ENCODE results near the gene CYP1A2. TPM values are rescaled to one million over a fixed set of nuclear protein-coding genes. Genes with fewer than 3 reads are reported as not detected.

Gene CYP1A2
- total RNA-seq, 1 experiment from 2014 or later: not detected

DNA sequence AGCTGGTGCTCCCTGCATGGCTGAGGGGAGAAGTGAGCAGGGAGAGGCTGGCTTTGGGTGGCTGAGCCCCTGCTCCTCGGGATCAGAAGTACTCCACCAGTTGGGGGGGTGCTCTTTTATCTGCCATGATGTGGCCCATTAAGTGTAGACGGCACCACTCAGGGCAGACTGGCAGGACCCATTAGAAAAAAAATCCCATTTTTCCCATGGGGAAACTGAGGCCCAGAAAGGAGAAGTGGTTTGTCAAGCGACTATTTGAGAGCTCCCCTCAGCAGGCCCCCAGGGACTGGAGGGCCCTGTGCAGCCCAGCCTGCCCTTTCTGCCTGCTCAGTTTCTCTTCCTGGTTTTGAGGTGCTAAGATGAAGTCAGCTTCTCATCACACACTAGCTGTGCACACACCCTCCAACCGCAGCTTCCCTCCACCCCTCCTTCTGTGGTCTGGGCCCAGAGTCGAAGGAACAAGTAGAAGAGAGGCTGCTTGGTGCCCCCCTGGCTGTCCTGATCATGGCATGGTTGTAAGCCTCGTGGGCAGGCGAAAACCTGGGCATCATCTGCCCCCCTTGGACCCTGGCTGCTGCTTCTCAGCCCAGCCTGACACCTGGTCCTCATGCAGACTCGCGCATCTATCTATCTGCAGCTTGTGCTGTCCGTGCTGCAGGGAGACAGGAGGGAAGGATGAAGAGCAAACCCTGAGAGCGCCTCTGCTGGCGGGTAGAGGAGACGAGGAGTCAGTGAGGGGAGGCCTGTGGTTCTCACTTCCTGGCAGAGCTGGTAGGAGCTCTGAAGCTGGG lies 38.8 kb downstream of the CYP1A2 start:
- H3K79me2 ChIP-seq (ENCODE audit: insufficient read depth, low read length): no peaks in the 10 kb centered on the region
- H2AFZ ChIP-seq (ENCODE audit: low read length): no peak overlapping the region
- H3K4ac ChIP-seq (ENCODE audit: low read depth, low read length): no peak overlapping the region
- peaks cover 4% of the 10 kb centered on the region for H3K23me2 ChIP-seq (ENCODE audit: insufficient read length, low read depth, low read length, poor library complexity, severe bottlenecking)
- no peak overlapping the region for H2AK5ac ChIP-seq (ENCODE audit: insufficient read length, low read length)
- peak; percentile 89 for DNase-seq
- Mint-ChIP-seq H3K27ac (peak overlapping the region in 2 of 3 experiments; percentile 48 to 63; a peak in 1 of 7 replicates), H3K9me3 (no peaks in the 10 kb centered on the region; a peak in 1 of 5 replicates), H3K4me3 (peak overlapping the region in 1 of 2 experiments; percentile 54; a peak in 1 of 5 replicates), H3K36me3 (ENCODE audit: insufficient read depth in 1 of 3, low read depth in 3 of 3) (peaks cover 0 to 5% (median 4%) of the 10 kb centered on the region in 3 experiments; a peak in 4 of 7 replicates), H3K27me3 (ENCODE audit: low read depth) (no peaks in the 10 kb centered on the region; the same call in 1 of the 2 replicates), H3K4me1 (peaks cover 39 to 47% of the 10 kb centered on the region in 2 experiments)
- H3K79me1 ChIP-seq (ENCODE audit: insufficient read depth, low read depth, low read length, poor library complexity, severe bottlenecking): no peaks in the 10 kb centered on the region
- no peak overlapping the region for H3K18ac ChIP-seq (ENCODE audit: insufficient read length, low read depth, low read length)
- no peak overlapping the region for H4K91ac ChIP-seq (ENCODE audit: insufficient read length, low read depth, low read length)
- no peaks in the 10 kb centered on the region for H3K9me3 ChIP-seq (ENCODE audit: control insufficient read depth, low read depth, low read length)
- no peaks in the 10 kb centered on the region for H4K20me1 ChIP-seq (ENCODE audit: control insufficient read depth, insufficient read depth, insufficient read length)
- H3K4me1 ChIP-seq (ENCODE audit: insufficient read depth, low read length): peaks cover 7% of the 10 kb centered on the region; the same call in 1 of the 2 replicates
- H3K27ac ChIP-seq (ENCODE audit: insufficient read length, low read depth, low read length): no peak overlapping the region
- no peak overlapping the region for H4K8ac ChIP-seq (replicated peaks; ENCODE audit: insufficient read length, low read depth, low read length)
- peak; percentile 80 for TF ChIP-seq CTCF (conservative IDR thresholded peaks at IDR 0.05)
- H3T11ph ChIP-seq (ENCODE audit: low read length): no peak overlapping the region
- WGBS (ENCODE audit: extremely low coverage, insufficient read length, low lambda C conversion rate): no CpG with 5 or more reads among the region's 13 CpGs
- no peak overlapping the region for H2BK5ac ChIP-seq (ENCODE audit: insufficient read length, low read length)
- no peak overlapping the region for H3K14ac ChIP-seq (ENCODE audit: insufficient read depth, low read length)
- H3K9ac ChIP-seq (ENCODE audit: extremely low read depth, insufficient read length, low read length): no peak overlapping the region
- H2BK15ac ChIP-seq (ENCODE audit: low read depth, low read length): no peak overlapping the region
- no peak overlapping the region for H4K5ac ChIP-seq (ENCODE audit: insufficient read length, low read depth, low read length)
- no peaks in the 10 kb centered on the region; the same call in 1 of the 2 replicates for H3K27me3 ChIP-seq (ENCODE audit: insufficient read depth, low read length)
- H3K56ac ChIP-seq (ENCODE audit: insufficient read length, low read depth, low read length): no peak overlapping the region
- H3K23ac ChIP-seq (ENCODE audit: insufficient read length, low read depth, low read length): no peak overlapping the region
- H2BK20ac ChIP-seq (ENCODE audit: low read depth, low read length, poor library complexity, severe bottlenecking): no peak overlapping the region
- no peak overlapping the region for H2BK12ac ChIP-seq (ENCODE audit: insufficient read length, low read depth, low read length)
- no peak overlapping the region for H3K4me2 ChIP-seq (ENCODE audit: insufficient read depth, insufficient read length, low read length)
- no peak overlapping the region for H2BK120ac ChIP-seq (ENCODE audit: low read depth, low read length, poor library complexity, severe bottlenecking)

All from H9 (cell line).